ENCODE data around the gene OST4. TPM values are rescaled to one million over a fixed set of nuclear protein-coding genes. Genes with fewer than 3 reads are reported as not detected.
A peak's percentile ranks its signal among the peaks of the same experiment; 100 is the strongest.

The OST4 gene
- total RNA-seq, 4 donors from 2014 or later, result 111 to 217 (median 166) TPM

DNA sequence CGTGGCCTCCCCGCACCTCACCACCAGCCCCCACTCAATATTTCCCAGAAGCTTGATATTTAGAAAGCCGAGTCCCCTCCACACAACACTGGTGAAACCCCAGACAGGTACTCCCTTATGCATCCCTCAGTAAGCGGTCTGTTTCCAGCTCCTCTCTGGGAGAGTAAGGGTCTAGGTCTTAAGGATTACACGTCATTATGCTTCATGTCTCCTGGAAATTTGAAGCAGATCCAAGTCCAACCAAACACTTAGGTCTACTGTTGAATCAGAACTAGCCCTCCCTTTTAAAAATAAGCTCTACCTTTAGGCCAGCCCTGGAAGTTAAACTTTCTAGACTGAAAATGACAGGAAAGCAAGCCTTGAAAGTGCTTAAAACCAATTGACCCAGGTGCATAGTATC, 1.5 kb upstream of the OST4 start:
- no peaks in the 10 kb centered on the region for H3K27me3 ChIP-seq
- no peaks in the 10 kb centered on the region for H3K9me3 ChIP-seq
- peaks cover 0 to 70% (median 25%) of the 10 kb centered on the region in 4 donors for H3K4me1 ChIP-seq
- no peak for DNase-seq (ENCODE audit: low spot score in 2 of 2)
- WGBS, 2 donors, result 66 to 69% methylated on average over 5 of the region's 5 CpGs
- H3K4me3 ChIP-seq, result no peak overlapping the region
- H3K36me3 ChIP-seq, result peaks cover 0 to 18% (median 0%) of the 10 kb centered on the region in 3 donors
- H3K27ac ChIP-seq, result peak overlapping the region; percentile 81 to 98 (median 93)
- TF ChIP-seq EP300 (IDR thresholded peaks at IDR 0.05) (no peak), POLR2A (IDR thresholded peaks at IDR 0.05) (no peak)
- TF ChIP-seq, protein P1, sequence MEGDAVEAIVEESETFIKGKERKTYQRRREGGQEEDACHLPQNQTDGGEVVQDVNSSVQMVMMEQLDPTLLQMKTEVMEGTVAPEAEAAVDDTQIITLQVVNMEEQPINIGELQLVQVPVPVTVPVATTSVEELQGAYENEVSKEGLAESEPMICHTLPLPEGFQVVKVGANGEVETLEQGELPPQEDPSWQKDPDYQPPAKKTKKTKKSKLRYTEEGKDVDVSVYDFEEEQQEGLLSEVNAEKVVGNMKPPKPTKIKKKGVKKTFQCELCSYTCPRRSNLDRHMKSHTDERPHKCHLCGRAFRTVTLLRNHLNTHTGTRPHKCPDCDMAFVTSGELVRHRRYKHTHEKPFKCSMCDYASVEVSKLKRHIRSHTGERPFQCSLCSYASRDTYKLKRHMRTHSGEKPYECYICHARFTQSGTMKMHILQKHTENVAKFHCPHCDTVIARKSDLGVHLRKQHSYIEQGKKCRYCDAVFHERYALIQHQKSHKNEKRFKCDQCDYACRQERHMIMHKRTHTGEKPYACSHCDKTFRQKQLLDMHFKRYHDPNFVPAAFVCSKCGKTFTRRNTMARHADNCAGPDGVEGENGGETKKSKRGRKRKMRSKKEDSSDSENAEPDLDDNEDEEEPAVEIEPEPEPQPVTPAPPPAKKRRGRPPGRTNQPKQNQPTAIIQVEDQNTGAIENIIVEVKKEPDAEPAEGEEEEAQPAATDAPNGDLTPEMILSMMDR (IDR thresholded peaks at IDR 0.05), result no peak

DNA sequence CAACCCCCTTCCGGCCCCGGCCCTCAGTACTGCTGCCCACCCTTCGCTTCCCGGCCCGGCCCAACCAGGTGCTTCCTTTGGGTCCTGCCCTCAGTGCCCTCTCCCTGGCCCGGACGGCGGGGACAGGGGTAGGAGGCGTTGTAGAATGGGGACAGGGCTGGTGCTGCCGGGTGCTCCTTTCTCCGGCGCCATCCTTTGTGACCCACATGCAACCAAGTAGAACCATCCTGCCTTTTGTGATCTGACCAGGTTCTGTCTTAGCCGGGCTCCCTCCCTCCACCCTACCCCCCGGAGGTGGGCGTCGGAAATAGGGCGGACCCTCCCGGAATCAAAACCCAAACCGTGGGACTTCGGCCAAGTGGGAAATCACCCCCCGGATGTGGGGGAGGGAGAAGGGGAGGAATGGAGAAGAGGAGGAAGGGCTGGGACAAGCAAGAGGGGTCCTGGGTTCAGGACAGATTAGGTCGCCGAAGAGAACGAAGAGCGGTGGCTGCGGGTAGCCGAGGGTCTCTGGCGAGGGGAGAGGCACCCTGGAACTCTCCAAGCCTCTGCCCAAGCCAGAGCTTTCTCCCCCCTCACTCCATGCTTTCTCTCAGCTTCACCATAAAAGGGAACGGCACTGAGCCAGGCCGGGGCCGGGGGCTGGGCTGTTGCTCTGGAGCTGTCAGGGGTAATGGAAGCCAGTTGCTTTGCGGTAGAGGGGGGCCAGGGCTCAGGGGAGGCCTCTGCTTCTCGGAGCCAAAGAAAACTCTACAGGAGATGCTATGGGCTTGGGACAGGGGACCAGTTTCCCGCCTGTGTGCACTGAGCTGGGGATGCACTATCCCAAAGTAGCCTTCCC, 756 bp upstream of the OST4 start:
- H3K27me3 ChIP-seq, result no peaks in the 10 kb centered on the region
- peaks cover 0 to 74% (median 22%) of the 10 kb centered on the region in 4 donors for H3K4me1 ChIP-seq
- H3K9me3 ChIP-seq, result no peaks in the 10 kb centered on the region
- peak overlapping the region; percentile 77 to 93 (median 88) for H3K4me3 ChIP-seq
- TF ChIP-seq EP300 (IDR thresholded peaks at IDR 0.05), result no peak
- TF ChIP-seq, protein P1 (IDR thresholded peaks at IDR 0.05), result no peak
- no peak for TF ChIP-seq POLR2A (IDR thresholded peaks at IDR 0.05)
- H3K36me3 ChIP-seq, result peaks cover 0 to 25% (median 0%) of the 10 kb centered on the region in 3 donors
- DNase-seq (ENCODE audit: low spot score in 2 of 2), result no peak
- H3K27ac ChIP-seq, result peak overlapping the region; percentile 81 to 98 (median 93)
- 2 to 5% methylated on average over 34 of the region's 34 CpGs for WGBS, 2 donors

DNA sequence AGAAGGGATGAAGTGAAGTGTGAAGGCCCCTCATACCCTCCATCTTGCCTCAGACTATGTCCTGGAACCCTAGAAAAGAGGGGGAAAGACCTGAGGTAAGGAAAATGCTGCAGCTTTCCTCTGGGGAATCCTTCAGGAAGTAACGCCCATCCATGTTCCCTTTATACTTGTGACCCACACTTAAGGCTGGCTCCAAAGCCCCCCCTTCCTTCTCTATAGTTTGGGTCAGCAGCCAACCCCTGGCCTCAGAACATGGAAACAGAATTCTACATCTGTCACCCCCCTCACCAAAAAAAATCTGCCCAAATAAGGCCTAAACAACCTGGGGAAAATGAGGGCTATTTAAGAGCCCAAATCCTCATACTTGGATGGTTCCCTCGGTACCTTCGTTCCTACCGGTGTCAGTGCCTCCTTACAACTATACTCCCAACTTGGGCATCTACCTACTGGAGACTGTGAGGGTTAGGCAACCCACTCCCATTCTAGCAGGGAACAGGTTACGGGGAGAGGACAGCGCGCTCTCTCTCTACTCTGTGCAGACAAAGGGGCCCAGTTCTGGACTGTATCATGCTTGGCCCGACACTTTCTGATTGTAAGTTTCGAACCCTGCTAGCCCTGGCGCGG, 689 bp downstream of the OST4 start:
- Histone ChIP-seq H3K27ac (peak overlapping the region; percentile 81 to 98 (median 91)), H3K4me3 (peak overlapping the region; percentile 85 to 93 (median 90)), H3K4me1 (peaks cover 0 to 74% (median 22%) of the 10 kb centered on the region in 4 donors), H3K9me3 (no peaks in the 10 kb centered on the region), H3K36me3 (peaks cover 0 to 40% (median 0%) of the 10 kb centered on the region in 3 donors), H3K27me3 (no peaks in the 10 kb centered on the region)
- TF ChIP-seq POLR2A (IDR thresholded peaks at IDR 0.05), result no peak
- TF ChIP-seq, protein P1 (IDR thresholded peaks at IDR 0.05), result no peak
- TF ChIP-seq EP300 (IDR thresholded peaks at IDR 0.05), result no peak
- WGBS, 2 donors, result 2 to 3% methylated on average over 11 of the region's 11 CpGs
- DNase-seq (ENCODE audit: low spot score in 2 of 2), result no peak

DNA sequence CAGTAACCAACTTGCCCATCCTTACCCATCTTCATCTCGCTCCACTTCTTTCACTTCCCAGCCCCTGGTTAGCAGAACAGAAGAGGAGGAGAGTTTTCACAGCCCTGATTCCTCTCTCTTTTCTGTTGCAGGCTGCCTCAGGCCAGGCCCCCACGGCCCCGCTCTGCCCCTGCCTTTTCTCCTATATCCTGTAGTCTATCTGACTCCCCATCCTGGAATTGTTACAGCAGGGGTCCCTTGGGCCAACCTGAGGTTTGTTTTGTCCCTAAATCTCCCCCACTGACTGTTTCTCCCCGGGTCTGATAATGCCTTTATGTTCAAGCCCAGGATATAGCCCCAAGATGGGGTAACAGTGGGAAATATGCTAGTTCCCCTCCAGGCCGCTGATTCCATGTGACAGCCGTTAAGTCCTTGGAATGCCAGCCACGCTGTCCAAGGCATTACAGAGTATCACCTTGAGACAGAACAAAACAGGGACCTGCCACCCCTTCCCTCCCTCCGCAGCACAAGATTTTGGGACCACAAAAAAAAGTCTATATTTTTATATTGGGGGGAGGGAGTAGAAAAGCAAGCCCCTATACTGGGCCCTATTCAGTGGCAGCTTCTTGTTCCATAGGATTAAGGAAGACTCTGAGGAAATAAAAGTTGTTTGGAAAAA, 1.4 kb downstream of the OST4 start:
- H3K4me3 ChIP-seq, result peak overlapping the region; percentile 85 to 93 (median 90)
- peaks cover 0 to 69% (median 21%) of the 10 kb centered on the region in 4 donors for H3K4me1 ChIP-seq
- no peak for DNase-seq (ENCODE audit: low spot score in 2 of 2)
- no peaks in the 10 kb centered on the region for H3K9me3 ChIP-seq
- 78 to 83% methylated on average over 8 of the region's 8 CpGs for WGBS, 2 donors
- H3K27me3 ChIP-seq, result no peaks in the 10 kb centered on the region
- H3K36me3 ChIP-seq, result peaks cover 0 to 46% (median 0%) of the 10 kb centered on the region in 3 donors
- peak overlapping the region in 3 of 4 donors; percentile 38 to 98 (median 90) for H3K27ac ChIP-seq
- TF ChIP-seq, protein P1 (IDR thresholded peaks at IDR 0.05), result no peak
- TF ChIP-seq POLR2A (IDR thresholded peaks at IDR 0.05) (no peak), EP300 (IDR thresholded peaks at IDR 0.05) (no peak)

Measured in tibial nerve (tissue), 4 donors.